Measurements from ENCODE around the gene NR4A1. TPM values are rescaled to one million over a fixed set of nuclear protein-coding genes. Genes with fewer than 3 reads are reported as not detected.

The NR4A1 gene
- total RNA-seq, 4 donors from 2014 or later: 74.9 to 1,106 (median 350) TPM

DNA sequence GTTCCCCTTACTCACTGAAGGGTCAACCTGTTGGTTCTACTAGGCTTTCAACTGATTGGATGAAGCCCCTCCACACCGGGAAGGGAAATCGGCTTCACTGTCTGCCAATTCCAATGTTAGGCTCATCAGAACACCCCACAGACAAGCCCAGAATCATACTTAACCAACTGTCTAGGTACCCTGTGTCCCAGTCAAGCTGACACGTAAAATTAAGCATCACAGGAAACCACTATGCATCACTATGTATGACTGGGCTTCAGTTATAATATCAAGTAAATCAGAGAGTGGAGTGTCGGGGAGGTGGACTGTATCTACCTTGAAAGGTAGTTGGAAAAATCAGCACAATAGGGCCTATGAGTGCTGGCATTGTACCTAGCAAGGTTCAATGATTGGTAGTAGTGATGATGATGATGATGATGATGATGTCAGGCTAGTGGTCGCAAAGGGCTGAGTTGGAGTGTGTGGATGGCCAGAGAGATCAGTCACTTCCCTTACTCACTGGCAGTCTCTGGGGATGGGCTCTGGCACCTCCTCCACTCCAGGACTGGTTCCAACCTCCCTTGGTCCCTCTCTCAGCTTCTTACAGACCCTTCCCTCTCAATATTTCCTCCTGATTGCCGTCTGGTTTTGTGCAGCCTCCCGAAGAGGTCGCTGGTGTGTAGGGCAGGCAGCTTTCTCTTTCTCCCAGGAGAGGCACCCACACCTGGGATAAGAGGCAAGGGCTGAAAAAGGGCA lies 15.3 kb downstream of the NR4A1 start:
- ATAC-seq (ENCODE audit: low FRiP score): no peak
- DNase-seq (ENCODE audit: low spot score): no peak
- TF ChIP-seq, protein P1, sequence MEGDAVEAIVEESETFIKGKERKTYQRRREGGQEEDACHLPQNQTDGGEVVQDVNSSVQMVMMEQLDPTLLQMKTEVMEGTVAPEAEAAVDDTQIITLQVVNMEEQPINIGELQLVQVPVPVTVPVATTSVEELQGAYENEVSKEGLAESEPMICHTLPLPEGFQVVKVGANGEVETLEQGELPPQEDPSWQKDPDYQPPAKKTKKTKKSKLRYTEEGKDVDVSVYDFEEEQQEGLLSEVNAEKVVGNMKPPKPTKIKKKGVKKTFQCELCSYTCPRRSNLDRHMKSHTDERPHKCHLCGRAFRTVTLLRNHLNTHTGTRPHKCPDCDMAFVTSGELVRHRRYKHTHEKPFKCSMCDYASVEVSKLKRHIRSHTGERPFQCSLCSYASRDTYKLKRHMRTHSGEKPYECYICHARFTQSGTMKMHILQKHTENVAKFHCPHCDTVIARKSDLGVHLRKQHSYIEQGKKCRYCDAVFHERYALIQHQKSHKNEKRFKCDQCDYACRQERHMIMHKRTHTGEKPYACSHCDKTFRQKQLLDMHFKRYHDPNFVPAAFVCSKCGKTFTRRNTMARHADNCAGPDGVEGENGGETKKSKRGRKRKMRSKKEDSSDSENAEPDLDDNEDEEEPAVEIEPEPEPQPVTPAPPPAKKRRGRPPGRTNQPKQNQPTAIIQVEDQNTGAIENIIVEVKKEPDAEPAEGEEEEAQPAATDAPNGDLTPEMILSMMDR (IDR thresholded peaks at IDR 0.05): no peak

DNA sequence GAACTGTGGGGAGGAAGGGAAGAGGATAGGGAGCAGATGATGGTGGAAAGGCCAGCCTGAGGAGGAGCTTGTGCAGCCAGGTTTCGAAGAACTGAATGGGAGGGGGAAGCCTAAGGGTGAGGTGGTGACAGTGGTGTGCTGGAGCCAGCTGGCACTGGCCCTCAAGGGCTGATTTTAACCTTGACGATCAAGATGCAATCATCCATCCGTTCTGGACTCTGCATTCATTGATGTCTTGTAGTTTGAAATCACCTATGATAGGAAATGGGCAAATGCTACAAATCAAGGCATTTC lies 15.8 kb downstream of the NR4A1 start:
- ATAC-seq (ENCODE audit: low FRiP score) (no peak), DNase-seq (ENCODE audit: low spot score) (no peak)
- TF ChIP-seq, protein P1 (IDR thresholded peaks at IDR 0.05): no peak

DNA sequence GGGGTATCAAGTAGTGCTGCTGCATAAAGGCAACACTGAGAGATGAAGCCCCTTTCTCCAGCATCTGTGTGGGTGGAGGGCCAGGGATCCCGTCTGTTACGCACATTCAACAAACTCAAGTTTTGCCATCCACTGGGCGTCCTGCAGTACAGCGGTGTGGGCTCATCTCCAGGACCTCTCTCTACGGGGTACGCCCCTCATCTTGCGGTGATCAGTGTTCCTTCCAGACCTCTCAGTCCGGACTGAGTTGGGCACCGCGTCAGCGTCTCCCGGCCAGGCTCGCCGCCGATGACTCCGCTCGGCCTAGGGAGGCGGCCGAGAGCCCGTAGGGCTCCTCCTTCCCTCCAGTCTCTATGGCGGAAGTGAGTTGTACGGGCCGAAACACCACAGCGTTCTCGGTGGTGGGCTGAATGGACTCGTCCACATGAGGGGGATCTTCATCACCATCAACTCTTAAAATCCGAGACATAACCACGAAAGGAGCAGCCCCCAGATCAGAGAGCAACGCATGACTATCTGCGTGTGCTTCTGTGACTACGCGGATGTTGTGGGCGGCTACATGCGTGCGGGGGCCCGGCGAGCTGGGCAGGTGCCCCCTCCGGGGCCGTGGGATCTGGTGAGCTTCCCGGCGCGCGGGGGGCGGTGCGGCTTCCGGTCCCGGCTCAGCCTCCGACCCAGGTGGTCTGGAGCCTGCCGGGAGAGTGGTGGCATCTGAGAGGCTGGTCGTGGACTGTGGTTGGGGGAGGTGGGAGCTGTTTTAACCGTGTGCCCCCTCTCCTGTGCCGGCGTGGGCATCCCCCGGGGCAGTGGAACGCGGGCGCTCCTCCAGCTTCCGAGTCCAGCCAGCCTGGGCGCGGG lies 18.3 kb downstream of the NR4A1 start, which contains the start of gene ATG101:
Gene ATG101 (plus strand): TSS at position 652 of the 858 bp plus-strand sequence. CDS start 3,673 bp downstream, outside the sequence.
- TF ChIP-seq, protein P1 (IDR thresholded peaks at IDR 0.05): no peak
- DNase-seq (ENCODE audit: low spot score) (no peak), ATAC-seq (ENCODE audit: low FRiP score) (peak; percentile 98)

DNA sequence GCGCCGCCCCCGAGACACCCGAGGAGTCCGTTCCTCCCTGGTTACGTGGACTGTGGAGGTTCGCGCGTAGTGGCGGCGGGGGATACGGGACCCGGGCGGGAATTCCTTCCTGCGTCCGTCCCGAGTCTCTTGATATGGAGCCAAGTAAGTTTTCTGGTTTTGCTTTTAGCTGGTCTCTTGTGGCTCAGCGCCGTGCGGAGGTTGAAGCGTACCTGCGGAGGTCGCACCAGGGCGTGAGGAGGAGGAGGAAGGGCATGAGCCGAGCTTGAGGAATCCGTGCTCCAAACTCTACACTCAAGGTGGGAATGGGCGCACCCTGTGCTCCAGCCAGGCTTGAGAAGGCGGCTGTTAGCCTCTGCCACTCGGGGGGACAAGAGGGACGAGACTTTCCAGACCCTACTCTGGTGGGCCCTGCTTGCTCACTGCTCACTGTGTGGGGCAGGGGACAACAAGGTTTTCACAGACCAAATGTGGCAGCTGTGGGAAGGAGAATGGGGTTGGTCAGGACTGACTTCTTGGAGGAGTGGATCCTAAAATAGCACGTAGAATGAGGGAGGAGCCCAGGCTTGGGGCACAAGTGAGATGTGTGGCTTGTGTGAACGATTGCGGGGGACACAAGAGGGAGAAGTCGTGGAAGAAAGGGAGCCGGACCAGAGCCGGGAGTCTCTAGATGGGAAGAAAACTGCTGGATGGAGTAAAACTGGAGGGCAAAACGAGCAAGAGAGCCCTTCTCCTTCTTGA lies 19.1 kb downstream of the NR4A1 start:
- DNase-seq (ENCODE audit: low spot score) (no peak), ATAC-seq (ENCODE audit: low FRiP score) (peak; percentile 49)
- TF ChIP-seq, protein P1 (IDR thresholded peaks at IDR 0.05): no peak

DNA sequence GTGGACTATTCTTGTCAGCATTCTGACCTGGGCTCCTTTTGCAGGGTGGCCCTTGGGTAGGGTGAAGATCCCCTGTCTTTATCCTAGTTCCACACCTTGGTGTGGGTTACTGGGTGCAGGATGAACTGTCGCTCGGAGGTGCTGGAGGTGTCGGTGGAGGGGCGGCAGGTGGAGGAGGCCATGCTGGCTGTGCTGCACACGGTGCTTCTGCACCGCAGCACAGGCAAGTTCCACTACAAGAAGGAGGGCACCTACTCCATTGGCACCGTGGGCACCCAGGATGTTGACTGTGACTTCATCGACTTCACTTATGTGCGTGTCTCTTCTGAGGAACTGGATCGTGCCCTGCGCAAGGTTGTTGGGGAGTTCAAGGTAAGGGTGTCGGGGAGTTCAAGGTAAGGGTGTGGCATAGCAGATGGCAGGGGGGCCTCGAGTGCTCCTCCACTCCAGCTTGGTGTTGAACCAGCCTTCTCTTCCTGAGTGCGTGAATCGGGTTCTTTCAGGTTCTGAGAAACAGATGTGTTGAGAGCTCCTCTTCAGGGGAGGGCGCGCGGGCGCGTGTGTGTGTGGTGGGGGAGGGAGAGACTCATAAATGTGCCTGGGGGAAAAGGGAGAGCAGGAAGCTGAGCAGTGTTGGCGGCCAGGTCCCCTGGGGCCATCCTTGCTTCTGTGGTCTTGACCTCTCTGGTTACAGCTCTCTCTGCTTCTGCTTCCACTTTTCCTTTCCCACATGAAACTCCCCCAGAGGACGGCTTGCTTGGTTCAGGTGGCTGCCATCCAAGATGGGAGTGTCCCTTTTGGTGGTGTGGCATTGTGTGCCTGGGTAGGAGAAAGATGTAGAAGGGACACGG lies 22.5 kb downstream of the NR4A1 start:
- no peak for DNase-seq (ENCODE audit: low spot score)
- TF ChIP-seq, protein P1 (IDR thresholded peaks at IDR 0.05): no peak
- ATAC-seq (ENCODE audit: low FRiP score): no peak
